Measurements from ENCODE around the gene CAMSAP3.

The CAMSAP3 gene

GRCh38 chr19:7617735-7618134 is 22.1 kb downstream of the CAMSAP3 start:
- DNase-seq (ENCODE audit: extremely low spot score): no peak
- POLR2A ChIA-PET: no interaction called here
- CTCF ChIA-PET: no interaction called here
- no peak for TF ChIP-seq CTCF (IDR thresholded peaks at IDR 0.05; ENCODE audit: control extremely low read depth, extremely low read depth, low read depth, missing control alignments)

GRCh38 chr19:7618348-7618747 is 22.7 kb downstream of the CAMSAP3 start:
- no peak for TF ChIP-seq CTCF (IDR thresholded peaks at IDR 0.05; ENCODE audit: control extremely low read depth, extremely low read depth, low read depth, missing control alignments)
- CTCF ChIA-PET: interaction anchor here (1.3 kb wide), 1 partner anchor 9 kb away, joined by 3 read pairs; no protein-coding TSS in a partner anchor
- POLR2A ChIA-PET: no interaction called here
- DNase-seq (ENCODE audit: extremely low spot score): no peak

- POLR2A ChIA-PET: no interaction called here
- DNase-seq (ENCODE audit: extremely low spot score): no peak
- TF ChIP-seq CTCF (IDR thresholded peaks at IDR 0.05; ENCODE audit: control extremely low read depth, extremely low read depth, low read depth, missing control alignments): no peak
- CTCF ChIA-PET: interaction anchor here (1.2 to 1.8 kb wide), 3 partner anchors 8 to 51 kb away, joined by 3 to 8 read pairs (median 3); no protein-coding TSS in a partner anchor
Observed at GRCh38 chr19:7618771-7619510, 23.3 kb downstream of the CAMSAP3 start.

GRCh38 chr19:7619671-7620441 is 24.2 kb downstream of the CAMSAP3 start:
- TF ChIP-seq CTCF (IDR thresholded peaks at IDR 0.05; ENCODE audit: control extremely low read depth, extremely low read depth, low read depth, missing control alignments): no peak
- CTCF ChIA-PET: interaction anchor here (1.2 to 1.8 kb wide), 2 partner anchors 32 to 52 kb away, joined by 3 to 8 read pairs; no protein-coding TSS in a partner anchor
- POLR2A ChIA-PET: no interaction called here
- no peak for DNase-seq (ENCODE audit: extremely low spot score)

GRCh38 chr19:7620442-7621412 is 25.1 kb downstream of the CAMSAP3 start:
- ChIA-PET POLR2A (no interaction called here), CTCF (interaction anchor here (1.2 to 1.8 kb wide), 2 partner anchors 31 to 52 kb away, joined by 3 to 8 read pairs; no protein-coding TSS in a partner anchor)
- no peak for DNase-seq (ENCODE audit: extremely low spot score)
- no peak for TF ChIP-seq CTCF (IDR thresholded peaks at IDR 0.05; ENCODE audit: control extremely low read depth, extremely low read depth, low read depth, missing control alignments)
